Activated naive CD4-positive, alpha-beta T cell (primary cell): Measurements from ENCODE around the gene IRAK3.
"Not testable (repeated sequence)": the region's sequence is repeated elsewhere in the genome, so short reads cannot be mapped to it uniquely, and the experiment has no call there.

ENCODE experiments used
- DNase-seq, 4 experiments: peaks; one replicate each; lab custom pipeline; 2025; lab: John Stamatoyannopoulos, UW

The IRAK3 gene

DNA sequence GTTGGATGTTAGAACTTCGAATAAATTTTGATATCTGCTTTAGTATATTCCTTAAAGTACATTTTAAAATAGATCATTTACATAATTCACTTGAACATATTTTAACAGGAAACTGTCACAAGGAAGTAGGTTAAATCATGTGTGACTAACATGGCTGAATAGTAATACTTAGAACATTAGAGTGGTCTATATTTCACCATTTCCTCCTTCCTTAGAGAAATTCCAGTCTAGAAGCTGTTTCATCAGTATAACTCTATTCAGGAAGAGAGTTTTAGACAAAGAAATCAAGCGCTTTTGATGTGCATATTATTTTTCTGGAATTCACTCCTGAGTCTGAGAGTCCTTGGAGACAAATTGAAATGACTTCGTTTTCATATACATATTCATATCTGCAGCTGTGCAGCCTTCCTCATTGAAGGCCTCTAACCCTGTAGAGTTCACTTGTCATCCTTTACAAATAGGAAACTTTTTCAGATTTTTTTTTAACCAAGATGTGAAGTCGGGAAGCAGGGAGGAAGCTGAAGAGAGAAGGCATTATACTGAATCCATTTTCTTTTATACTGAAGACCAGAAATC lies 28.4 kb downstream of the IRAK3 start:
- no peak for DNase-seq

DNA sequence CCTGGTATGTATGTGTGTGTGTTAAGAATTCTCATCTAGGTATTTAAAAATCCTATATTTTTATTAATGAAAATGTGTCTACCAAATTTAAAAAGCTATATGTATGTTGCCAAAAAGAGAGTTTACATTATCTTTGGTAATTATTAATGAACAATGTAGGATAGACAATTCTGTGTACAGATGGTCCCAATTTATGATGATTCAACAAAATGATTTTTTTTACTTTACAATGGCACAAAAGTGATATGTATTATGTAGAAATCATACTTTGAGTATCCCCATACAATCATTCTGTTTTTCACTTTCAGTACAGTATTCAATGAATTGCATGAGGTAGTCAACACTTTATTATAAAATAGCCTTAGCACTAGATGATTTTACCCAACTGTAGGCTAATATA lies 39.4 kb downstream of the IRAK3 start:
- DNase-seq, result no peak

DNA sequence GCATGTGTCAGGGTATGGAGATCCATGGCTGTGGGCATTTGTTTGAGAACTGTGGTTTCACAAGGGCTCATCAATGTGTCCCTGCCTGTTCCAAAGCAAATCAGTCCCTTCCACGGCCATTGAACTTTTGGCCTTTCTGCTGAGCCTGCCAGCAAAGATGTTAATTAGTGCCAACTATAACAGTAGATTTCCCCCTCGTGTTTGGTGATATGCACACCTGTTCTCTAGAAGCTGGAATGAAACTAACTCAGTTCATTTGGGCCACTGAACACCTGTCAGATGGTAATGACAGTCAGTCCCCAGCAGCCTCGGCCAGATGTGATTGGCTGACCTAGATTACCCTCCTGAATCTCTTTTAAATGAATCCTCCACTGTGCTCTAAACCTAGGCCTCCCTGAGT lies 43.2 kb downstream of the IRAK3 start:
- DNase-seq, result no peak

DNA sequence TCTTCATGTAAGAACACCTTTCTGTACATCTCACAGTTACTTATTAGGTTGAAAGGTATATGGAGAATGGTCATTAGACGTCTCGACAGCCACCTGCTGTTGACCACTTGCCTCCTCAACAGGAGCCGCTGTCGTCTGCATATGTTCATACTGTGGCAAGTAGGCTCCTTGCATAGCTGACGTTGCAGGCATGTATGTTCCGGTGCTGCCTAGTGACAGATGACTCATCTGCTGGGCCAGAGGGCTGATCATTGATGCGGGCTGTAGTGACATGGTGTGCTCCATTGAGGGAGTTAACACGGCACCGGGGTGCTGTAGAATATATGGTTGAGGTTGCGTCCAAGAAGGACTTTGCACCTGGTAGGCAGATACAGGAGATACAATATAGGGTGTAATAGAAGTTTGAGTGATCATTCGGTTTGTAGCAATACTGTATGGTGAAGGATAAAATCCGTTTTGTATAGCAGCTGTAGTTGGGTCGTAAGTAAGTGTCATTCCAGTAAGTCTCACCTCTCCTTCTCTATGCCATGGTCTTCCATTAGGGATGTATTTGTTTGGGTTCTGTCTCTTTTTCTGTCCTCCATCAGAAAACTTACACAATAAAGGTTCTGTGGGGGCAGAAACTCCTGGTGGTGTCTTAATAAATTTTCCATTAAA lies 45.2 kb downstream of the IRAK3 start:
- peak in 1 of 4 experiments; percentile 2 for DNase-seq

DNA sequence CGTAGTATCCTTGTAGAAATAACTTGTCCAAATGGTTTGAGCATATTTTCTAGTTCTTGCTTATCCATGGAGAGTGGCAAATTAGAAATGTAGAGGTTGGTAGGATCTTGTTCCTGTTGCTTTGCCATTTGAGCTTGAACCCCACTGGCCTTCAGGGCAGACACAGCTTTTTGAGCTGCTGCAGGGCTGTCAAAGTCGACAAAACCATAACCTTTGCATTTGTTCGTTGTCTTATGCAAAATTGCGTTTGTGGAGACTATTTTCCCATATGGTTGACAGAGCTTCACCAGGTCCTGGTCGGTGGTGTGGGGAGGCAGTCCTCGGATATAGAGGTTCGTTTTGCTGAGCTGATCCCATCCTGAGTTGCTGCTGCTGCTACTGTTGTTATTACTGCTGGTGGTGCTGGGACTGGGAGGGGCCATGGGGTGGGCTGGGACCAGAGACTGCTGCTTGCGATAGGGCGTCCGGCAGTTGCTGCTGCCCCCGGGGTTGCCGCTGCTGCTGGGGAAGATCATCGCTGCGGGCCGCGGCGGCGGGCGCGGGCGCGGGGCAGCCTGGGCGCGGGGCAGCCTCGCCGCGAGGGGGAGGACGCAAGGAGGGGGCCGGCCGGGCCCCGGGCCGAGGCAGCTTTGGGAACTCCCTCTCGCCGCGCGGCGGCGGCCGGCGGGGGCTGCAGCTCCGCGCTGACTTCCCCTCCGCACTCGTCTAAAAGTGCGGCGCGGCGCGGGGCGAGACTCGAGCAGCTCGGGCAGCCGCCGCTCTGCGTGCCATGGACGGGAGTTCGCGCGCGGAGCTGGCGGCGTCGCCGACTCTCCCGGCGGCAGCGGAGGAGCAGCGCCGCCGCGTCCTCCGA lies 46.0 kb downstream of the IRAK3 start:
- DNase-seq, result peak in 1 of 4 experiments; percentile 18

DNA sequence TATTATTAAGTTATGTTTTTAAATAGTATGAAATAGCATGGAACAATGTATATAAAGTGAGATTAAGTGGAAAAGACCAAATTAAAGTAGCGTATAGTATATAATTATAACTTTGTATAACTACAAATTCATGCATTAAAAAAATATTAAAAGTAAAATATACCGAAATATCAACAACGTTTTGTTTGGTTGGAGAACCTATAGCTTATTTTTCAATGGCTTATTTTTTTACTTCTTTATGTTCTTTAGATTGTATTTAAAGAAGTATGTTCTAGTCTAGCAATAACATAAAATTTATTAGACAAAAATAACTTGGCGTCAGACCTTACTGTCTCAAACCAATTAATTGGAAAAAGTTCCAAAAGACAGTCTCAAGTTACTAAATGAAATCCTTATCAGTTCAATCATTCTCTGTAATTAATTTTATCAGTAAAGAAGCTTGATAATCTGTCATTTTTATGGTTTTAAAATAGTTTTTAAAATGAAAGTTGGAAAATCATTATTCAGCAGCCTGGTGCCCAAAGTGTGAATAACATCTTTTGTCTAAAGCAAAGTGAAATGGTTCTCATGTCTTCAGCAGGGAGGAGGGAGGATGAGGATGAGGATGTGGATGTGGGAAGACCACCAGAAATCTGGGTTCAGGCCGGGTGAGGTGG lies 46.7 kb downstream of the IRAK3 start:
- DNase-seq, result no peak

DNA sequence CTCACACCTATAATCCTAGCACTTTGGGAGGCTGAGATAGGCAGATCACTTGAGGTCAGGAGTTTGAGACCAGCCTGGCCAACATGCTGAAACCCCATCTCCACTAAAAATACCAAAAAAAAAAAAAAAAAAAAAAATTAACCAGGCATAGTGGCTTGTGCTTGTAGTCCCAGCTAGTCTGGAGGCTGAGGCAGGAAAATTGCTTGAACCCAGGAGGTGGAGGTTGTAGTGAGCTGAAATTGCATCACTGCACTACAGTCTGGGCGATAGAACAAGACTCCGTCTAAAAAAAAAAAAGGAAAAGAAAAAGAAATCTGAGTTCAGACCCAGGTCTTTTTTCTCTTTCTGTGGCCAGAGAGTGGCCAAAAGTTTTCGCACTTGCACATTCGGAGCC lies 47.3 kb downstream of the IRAK3 start:
- DNase-seq, result not testable (repeated sequence)

DNA sequence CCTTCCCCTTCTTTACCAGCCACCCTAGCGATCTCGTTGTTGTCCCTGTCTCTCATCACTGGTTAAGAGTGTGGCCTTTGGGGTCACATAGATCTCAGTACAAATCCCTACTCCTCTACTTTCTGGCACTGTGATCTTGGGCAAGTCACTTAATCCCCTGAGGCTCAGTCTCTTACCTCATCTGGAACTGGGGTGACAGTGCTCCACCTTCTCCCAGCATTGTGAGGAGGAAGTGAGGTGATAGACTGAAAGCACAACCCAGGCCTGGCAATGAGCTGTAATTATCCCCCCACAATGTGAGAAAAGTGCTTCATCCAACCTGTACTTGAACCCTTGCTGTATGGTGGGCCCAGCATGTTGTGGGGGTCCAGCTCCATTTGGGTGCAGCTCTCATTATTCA lies 48.0 kb downstream of the IRAK3 start:
- DNase-seq, result no peak

DNA sequence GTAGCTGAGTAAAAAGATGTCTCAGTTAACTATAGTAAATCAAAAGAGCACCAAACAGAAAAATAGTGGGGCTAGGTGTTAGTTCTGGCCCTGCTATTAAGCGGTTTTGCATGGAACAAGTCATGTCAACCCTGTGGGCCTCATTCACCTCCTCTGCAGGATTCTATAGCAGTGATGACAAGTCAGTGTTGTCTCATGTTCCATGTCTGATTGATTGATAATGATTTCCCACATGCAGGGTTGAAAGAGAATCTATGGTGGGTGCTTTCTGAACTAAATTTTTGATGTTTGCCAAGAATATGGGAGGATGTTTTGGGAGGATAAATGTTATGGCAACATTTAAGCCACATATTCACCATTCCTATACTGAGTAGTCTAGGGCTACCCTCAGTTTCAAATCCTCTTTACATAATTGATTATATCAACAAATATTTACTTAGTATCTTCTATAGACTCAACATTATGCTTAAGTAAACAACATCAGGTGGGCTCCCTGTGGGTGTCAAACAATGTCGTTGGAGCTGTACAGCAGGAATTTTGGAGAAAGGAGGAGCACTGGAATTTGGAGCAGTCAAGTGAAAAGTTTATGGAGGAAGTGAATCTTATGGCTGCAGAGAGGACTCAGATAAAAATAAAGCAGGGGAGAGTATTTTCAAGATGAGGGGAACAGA lies 48.6 kb downstream of the IRAK3 start:
- no peak for DNase-seq

DNA sequence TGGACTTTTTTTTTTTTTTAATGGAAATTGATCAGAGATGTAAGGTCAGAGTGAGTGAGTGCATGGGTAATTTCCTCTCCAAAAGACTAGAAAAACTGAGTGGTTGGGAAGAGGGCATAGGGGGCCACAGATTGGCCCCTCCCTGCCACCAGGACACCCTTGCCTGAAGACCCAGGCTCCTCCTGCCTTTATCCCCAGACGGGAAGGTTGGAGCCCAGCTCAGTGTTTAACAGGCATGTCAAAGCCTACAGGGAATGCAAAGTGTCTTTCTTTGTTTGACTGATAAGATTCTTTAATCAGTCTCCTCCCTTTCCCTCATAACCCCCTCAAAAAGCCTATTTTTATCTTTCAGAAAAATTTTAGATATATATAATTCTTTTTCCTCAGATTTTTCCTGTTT lies 50.3 kb downstream of the IRAK3 start:
- no peak for DNase-seq

DNA sequence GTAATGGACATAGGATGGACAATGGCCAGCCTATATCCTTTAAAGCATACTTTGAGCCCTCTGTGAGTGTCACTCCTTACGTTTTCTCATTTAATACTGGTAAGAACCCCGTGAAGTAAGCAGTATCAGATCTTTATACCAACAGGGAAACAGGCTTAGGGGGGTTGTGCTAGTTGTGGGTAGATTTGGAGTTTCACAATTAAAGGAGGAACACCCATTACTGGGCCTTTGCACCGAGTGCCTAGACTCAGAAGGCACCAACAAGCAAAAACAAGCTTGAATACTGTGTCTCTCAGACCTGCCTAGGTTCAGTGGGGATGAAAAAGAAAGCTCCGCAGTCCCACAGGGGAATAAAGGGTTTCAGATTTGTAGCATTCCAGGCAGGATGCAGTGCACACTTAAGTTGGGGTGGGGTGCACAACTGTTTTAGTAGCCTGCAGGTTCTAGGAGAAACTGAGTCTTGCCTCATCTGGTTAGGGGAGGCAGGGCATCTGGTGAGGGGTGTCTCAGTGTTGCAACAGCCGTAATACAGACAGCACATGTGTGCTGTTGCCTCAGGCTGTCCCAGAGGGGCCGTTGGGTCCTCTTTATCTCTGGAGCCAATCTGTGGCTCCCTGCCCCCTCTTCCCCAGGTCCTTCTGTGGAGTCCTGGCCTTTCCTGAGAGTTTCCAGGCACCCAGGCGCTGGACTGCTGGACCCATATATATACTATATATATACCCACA lies 51.2 kb downstream of the IRAK3 start:
- DNase-seq, result no peak

DNA sequence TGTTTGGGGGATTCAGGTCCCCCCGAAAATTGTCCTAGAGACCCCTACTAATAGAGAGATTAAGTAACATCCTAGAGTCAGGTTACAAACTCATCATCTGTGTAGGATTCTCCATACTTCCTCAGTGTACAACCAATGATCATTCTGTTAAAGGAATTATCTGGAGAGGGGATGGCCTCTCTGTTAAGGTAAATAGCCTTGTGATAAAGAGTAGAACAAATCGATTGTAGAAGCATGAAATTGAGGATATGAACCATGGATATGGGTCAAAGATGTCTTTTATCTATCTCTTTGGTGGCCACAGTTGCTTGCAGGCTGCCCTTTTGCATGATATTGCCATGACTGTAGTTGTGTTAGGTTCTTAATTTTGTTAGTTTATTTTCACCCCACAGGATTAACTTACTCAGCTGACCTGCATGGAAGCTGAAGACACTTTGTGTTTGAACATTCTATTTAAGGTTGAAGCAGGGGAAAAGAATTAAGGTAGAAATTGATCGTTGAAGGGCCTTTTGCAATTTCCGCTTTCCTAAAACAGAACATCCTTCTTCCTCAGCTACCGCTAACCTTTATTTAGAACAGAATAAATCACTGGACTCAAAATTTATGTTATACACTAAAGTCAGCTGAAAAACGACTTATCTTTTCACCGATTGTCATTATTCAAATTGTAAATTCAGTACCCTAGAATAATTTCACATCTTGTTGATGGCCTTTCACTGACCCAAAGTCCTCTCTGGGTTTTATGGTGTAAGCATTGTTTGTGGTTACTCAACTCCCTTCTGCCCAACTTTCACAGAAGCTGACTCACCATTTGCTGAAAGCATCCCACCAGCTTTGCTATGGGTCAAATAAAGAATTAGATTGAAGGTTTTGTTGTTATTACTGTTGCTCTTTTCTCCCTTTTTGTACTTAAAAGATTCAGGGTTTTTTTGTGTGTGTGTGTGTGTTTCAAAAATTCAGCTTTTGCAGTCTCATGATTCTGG lies 52.3 kb downstream of the IRAK3 start:
- DNase-seq, result no peak

DNA sequence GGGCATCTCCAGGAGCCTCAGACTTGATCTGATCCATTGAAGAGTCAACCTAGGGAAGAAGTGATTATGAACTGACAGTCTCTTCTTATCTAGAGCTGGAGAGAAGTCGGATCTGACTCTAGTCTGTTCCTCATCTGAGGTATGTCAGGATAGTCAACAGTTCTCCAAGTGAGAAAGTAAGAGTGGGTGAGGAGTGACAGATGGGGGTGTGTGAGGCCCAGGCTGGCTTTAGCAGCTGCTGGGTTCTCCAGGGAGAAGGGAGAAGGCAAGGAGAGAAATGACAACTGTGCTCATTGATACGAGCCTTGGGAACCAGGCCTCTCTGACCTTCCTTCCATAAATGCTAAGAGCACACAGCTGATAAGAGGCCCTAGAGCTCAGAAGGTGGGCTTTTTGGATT lies 53.3 kb downstream of the IRAK3 start:
- no peak for DNase-seq

DNA sequence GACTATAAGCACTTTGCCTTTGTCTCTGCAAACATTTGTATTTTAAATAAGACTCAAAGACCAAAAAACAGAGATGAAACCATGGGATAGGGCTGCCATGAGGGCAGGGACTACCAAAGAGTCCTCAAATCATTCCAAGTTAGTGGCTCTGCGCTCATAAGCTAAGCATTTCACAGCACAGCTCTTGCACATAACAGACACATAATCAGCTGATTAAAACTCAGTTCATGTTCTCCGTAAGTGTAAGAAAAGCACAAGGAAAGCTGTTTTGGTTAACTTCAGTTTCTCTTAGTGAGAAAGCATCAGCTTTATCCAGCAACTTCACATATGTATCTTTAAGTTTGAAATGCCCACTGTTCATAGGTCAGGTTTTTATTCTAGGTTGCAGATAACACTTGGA lies 54.9 kb downstream of the IRAK3 start:
- DNase-seq, result no peak

DNA sequence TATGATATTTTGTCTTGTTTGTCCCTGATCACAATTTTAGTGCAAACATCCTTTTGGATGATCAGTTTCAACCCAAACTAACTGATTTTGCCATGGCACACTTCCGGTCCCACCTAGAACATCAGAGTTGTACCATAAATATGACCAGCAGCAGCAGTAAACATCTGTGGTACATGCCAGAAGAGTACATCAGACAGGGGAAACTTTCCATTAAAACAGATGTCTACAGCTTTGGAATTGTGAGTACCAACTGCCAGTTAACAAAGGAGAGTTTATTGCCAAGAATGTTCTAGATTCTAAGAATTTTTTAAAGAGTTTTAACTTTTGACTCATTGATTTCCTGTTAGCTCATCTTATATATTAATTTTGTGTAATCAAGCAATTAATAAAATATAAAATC lies 55.4 kb downstream of the IRAK3 start:
- no peak for DNase-seq

DNA sequence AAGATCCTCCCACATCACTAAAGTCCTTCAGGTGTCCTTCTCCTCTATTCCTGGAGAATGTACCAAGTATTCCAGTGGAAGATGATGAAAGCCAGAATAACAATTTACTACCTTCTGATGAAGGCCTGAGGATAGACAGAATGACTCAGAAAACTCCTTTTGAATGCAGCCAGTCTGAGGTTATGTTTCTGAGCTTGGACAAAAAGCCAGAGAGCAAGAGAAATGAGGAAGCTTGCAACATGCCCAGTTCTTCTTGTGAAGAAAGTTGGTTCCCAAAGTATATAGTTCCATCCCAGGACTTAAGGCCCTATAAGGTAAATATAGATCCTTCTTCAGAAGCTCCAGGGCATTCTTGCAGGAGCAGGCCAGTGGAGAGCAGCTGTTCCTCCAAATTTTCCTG lies 58.7 kb downstream of the IRAK3 start:
- no peak for DNase-seq

DNA sequence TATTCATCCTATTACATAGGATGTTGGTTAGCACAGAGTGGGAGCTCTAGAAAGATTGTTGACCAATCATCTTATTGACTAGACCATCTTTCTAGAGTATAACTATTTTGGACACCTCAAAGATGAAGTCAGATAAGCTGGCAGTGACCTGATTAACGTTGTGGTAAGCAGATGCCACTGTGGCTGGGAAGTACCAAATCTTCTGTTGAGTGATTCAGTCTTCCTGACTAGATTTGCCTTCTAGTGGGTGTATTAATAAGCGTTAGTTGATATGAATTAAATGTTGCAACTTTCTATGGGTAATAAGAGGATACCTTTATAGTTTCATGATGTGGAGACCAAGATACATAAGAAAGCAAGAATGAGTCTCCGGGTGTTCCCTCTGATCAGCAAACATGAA lies 62.0 kb downstream of the IRAK3 start:
- no peak for DNase-seq

DNA sequence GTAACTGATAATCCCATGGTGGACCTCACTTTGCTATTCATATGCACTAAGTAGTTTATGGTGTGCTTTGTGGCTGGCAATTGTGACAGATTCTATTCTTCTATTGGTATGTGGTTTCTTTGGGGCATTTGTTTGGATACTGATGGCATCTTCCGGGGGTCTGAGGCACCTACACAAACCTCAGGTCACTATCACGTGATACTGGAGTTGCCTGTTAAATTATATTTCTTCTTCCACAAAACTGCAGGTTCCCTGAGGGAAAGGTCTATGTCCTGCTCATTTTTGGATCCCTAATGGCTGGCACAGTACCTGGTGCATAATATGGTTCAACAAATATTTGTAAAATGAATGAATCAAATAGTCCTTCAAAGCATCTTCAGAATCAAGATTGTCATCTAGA lies 63.8 kb downstream of the IRAK3 start:
- no peak for DNase-seq

DNA sequence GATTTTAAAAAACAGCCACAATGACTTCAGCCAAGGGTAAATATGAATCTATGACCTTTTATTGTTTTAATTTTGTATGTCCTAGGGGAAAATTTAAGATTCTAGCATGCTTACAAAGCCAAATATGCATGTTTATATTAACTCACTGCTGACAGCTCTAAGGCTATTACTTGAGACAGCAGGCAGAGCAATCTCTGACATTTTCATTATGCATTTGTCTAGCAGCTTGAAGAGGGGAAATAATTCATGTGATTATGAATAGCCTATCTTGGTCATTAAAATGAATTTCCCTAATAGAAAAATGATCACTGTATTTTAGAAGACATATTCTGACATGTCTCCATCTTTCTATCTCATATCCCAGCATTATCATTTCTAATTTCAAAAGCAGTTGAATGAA lies 66.7 kb downstream of the IRAK3 start:
- no peak for DNase-seq

DNA sequence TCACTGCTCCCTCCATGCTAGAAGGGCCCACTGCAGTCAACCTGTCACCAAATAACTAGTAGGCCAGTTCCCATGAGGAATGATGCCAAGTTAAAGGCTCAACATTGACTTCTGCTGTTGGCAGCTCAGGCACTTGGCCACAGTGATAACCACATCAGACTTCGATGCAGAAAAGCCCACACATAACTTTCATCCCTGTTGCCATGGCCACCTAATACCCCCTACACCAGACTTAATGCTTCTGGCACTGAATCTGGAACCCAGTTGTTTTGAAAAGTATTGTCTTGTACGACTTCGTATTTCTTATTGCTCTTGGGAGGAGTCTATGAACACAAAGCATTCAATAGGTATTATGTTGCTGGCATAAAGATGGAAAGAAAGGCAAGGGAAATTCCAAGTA lies 69.0 kb downstream of the IRAK3 start:
- DNase-seq, result no peak
